ENCODE results near the gene WDR20. TPM values are rescaled to one million over a fixed set of nuclear protein-coding genes. Genes with fewer than 3 reads are reported as not detected.

WDR20 gene
- total and polyA plus RNA-seq, 2 of the 4 experiments (the other 2 are of a cell fraction) = 20.3 to 27.4 TPM

- peak overlapping the region; percentile 66; the same call in 1 of the 2 replicates for H2BK120ac ChIP-seq (ENCODE audit: low read depth, low read length)
- H3K4me1 ChIP-seq (ENCODE audit: control insufficient read depth, insufficient read depth, low read length) = peaks cover 4% of the 10 kb centered on the region
- dilution Hi-C loops (cut with HindIII; ENCODE audit: low sequenced_read_pairs, unreplicated experiment) = no loop called here
- no peak overlapping the region for H3K4me3 ChIP-seq (ENCODE audit: insufficient read depth, low read depth, low read length)
- peaks cover 0 to 3% of the 10 kb centered on the region in 2 experiments; a peak in 1 of 4 replicates for H3K79me1 ChIP-seq (ENCODE audit: low read depth in 1 of 2, low read length in 2 of 2)
- H3K23ac ChIP-seq (ENCODE audit: low read depth, low read length) = no peak overlapping the region
- H3K56ac ChIP-seq (ENCODE audit: extremely low read depth, insufficient read depth, low read length) = no peak overlapping the region
- 16% methylated on average over 5 of the region's 19 CpGs; no CpG with 5 or more reads in 1 of the 2 experiments for WGBS, 2 experiments (ENCODE audit: extremely low coverage in 2 of 2, insufficient read length in 1 of 2)
- peak overlapping the region; percentile 2; the same call in 1 of the 2 replicates for H3K9ac ChIP-seq (ENCODE audit: low read depth, low read length)
- H3K4ac ChIP-seq (ENCODE audit: low read depth, low read length) = peak overlapping the region; percentile 75
- H3K14ac ChIP-seq (replicated peaks; ENCODE audit: low read depth, low read length) = 0 out of 2 replicates have a peak overlapping the region, but pooled peaks have one; percentile 5
- in situ Hi-C loops (cut with MboI; ENCODE audit: low sequenced_read_pairs) = loop anchor here (5.0 kb wide), 1 partner anchor 77 kb away; no protein-coding TSS in a partner anchor
- peak overlapping the region; percentile 16; the same call in 1 of the 2 replicates for H3K4me2 ChIP-seq (ENCODE audit: low read depth, low read length)
- H4K5ac ChIP-seq (ENCODE audit: low read depth, low read length) = peak overlapping the region; percentile 47; the same call in 1 of the 2 replicates
- ATAC-seq (ENCODE audit: low read depth) = peak; percentile 94
- H4K20me1 ChIP-seq (ENCODE audit: insufficient read depth, low read length) = no peaks in the 10 kb centered on the region
- H3K36me3 ChIP-seq (ENCODE audit: control insufficient read depth, insufficient read depth, low read length) = 0 out of 2 replicates have a peak, but pooled peaks cover 1% of the 10 kb centered on the region
- ChIA-PET POLR2A (ENCODE audit: unreplicated experiment) (no interaction called here), CTCF (no interaction called here)
- H3K18ac ChIP-seq (ENCODE audit: low read depth, low read length) = no peak overlapping the region
- H2BK5ac ChIP-seq (ENCODE audit: low read depth, low read length, poor library complexity, severe bottlenecking) = peak overlapping the region; percentile 49
- intact Hi-C loops (cut with micrococcal nuclease) = loop anchor here (1.0 to 2.0 kb wide), 2 partner anchors 69 to 79 kb away; partner anchors contain the start of gene MOK
- H3K9me1 ChIP-seq (ENCODE audit: insufficient read depth, low read length) = 0 out of 2 replicates have a peak, but pooled peaks cover 5% of the 10 kb centered on the region
- BruUV-seq (replicated peaks) = no TSS peak
- H2AK5ac ChIP-seq (ENCODE audit: low read depth, low read length) = peak overlapping the region; percentile 50; the same call in 1 of the 2 replicates
- H2AK9ac ChIP-seq (replicated peaks; ENCODE audit: low read depth, low read length, poor library complexity) = peak overlapping the region; percentile 4
- DNase-seq = peak; percentile 89
- H4K8ac ChIP-seq (ENCODE audit: low read depth in 2 of 2, low read length in 2 of 2) = peak overlapping the region; percentile 48 to 84
- peak overlapping the region; percentile 55 for H2BK20ac ChIP-seq (ENCODE audit: low read depth, low read length)
- 0 out of 3 replicates have a peak overlapping the region, but pooled peaks have one; percentile 31 for H2BK15ac ChIP-seq (ENCODE audit: low read depth, low read length)
- H3K27me3 ChIP-seq (ENCODE audit: control insufficient read depth, insufficient read depth, low read length) = no peaks in the 10 kb centered on the region
- H3K27ac ChIP-seq (ENCODE audit: insufficient read depth, low read length) = no peak overlapping the region; the same call in 1 of the 2 replicates
- no peaks in the 10 kb centered on the region for H3K9me3 ChIP-seq (ENCODE audit: control insufficient read depth, insufficient read depth, low read length)
- peak overlapping the region; percentile 84 for H2AFZ ChIP-seq (replicated peaks; ENCODE audit: low read length, poor library complexity)
- peak overlapping the region; percentile 33 for H4K91ac ChIP-seq (ENCODE audit: insufficient read depth, low read depth, low read length)
- TF ChIP-seq CEBPB (IDR thresholded peaks at IDR 0.05; ENCODE audit: low read depth, low read length) (no peak), BHLHE40 (IDR thresholded peaks at IDR 0.05; ENCODE audit: low read depth, low read length) (no peak), RAD21 (IDR thresholded peaks at IDR 0.05; ENCODE audit: low read length) (peak; percentile 86), NFE2L2 (IDR thresholded peaks at IDR 0.05; ENCODE audit: low read depth, low read length) (no peak), FOS (IDR thresholded peaks at IDR 0.05; ENCODE audit: low read depth, low read length) (no peak), SMC3 (IDR thresholded peaks at IDR 0.05; ENCODE audit: low read depth, low read length) (peak; percentile 77), RCOR1 (IDR thresholded peaks at IDR 0.05; ENCODE audit: insufficient replicate concordance, low read length) (no peak), MAZ (IDR thresholded peaks at IDR 0.05; ENCODE audit: borderline replicate concordance, low read depth, low read length) (no peak), USF2 (IDR thresholded peaks at IDR 0.05; ENCODE audit: low read depth, low read length) (no peak), CHD1 (IDR thresholded peaks at IDR 0.05; ENCODE audit: low read depth, low read length) (no peak), MAFK (IDR thresholded peaks at IDR 0.05; ENCODE audit: low read depth, low read length) (no peak), CTCF (conservative IDR thresholded peaks at IDR 0.05; ENCODE audit: low read depth, low read length) (peak; percentile 84), MXI1 (IDR thresholded peaks at IDR 0.05; ENCODE audit: borderline replicate concordance, low read depth, low read length) (no peak), RFX5 (IDR thresholded peaks at IDR 0.05; ENCODE audit: low read depth, low read length) (no peak)
These were observed 95.7 kb downstream of the WDR20 start for GRCh38 chr14:102235275-102235897.
